ENCODE results near the gene ZBTB46. TPM values are rescaled to one million over a fixed set of nuclear protein-coding genes. Genes with fewer than 3 reads are reported as not detected.

The ZBTB46 gene
- total and polyA plus RNA-seq, 2 experiments from 2014 or later, result 2.0 to 4.0 TPM

GRCh38 chr20:63831646-63831992, 555 bp upstream of the ZBTB46 start:
- 4% methylated on average over 22 of the region's 55 CpGs for WGBS (ENCODE audit: low lambda C conversion rate, missing lambda C conversion rate)
- no peak for TF ChIP-seq EZH2 (IDR thresholded peaks at IDR 0.05; ENCODE audit: borderline replicate concordance)
- TF ChIP-seq EZH2phosphoT487 (IDR thresholded peaks at IDR 0.05; ENCODE audit: low read depth, severe bottlenecking, unreplicated experiment), result no peak
- no peak for TF ChIP-seq CTCF (IDR thresholded peaks at IDR 0.05; ENCODE audit: poor library complexity)
- Histone ChIP-seq H3K9me2 (replicated peaks; ENCODE audit: insufficient read depth) (no peaks in the 10 kb centered on the region), H4K20me1 (ENCODE audit: insufficient read depth, poor library complexity, severe bottlenecking) (no peaks in the 10 kb centered on the region), H3K79me2 (peaks cover 15% of the 10 kb centered on the region), H3K4me1 (ENCODE audit: insufficient read depth) (peaks cover 15% of the 10 kb centered on the region), H3K27ac (no peak overlapping the region), H3K4me2 (peak overlapping the region; percentile 89), H3K4me3 (peak overlapping the region; percentile 21), H3K36me3 (replicated peaks; ENCODE audit: insufficient read depth, low read depth) (no peaks in the 10 kb centered on the region), H3K9me3 (ENCODE audit: low read depth) (no peaks in the 10 kb centered on the region), H2AFZ (peak overlapping the region; percentile 45), H3K27me3 (peaks cover 17% of the 10 kb centered on the region)
- DNase-seq (ENCODE audit: low spot score), result no peak

- WGBS (ENCODE audit: low lambda C conversion rate, missing lambda C conversion rate), result under 1% methylated on average over 49 of the region's 99 CpGs
- Histone ChIP-seq H3K4me1 (ENCODE audit: insufficient read depth) (peaks cover 15% of the 10 kb centered on the region), H2AFZ (peak overlapping the region; percentile 60), H3K27ac (no peak overlapping the region), H3K9me2 (replicated peaks; ENCODE audit: insufficient read depth) (no peaks in the 10 kb centered on the region), H4K20me1 (ENCODE audit: insufficient read depth, poor library complexity, severe bottlenecking) (no peaks in the 10 kb centered on the region), H3K36me3 (replicated peaks; ENCODE audit: insufficient read depth, low read depth) (no peaks in the 10 kb centered on the region), H3K4me3 (peak overlapping the region; percentile 59), H3K27me3 (peaks cover 17% of the 10 kb centered on the region), H3K79me2 (peaks cover 15% of the 10 kb centered on the region), H3K9me3 (ENCODE audit: low read depth) (no peaks in the 10 kb centered on the region), H3K4me2 (peak overlapping the region; percentile 87)
- DNase-seq (ENCODE audit: low spot score), result peak; percentile 38
- TF ChIP-seq EZH2 (IDR thresholded peaks at IDR 0.05; ENCODE audit: borderline replicate concordance) (peak; percentile 68), EZH2phosphoT487 (IDR thresholded peaks at IDR 0.05; ENCODE audit: low read depth, severe bottlenecking, unreplicated experiment) (no peak)
These were observed 874 bp downstream of the ZBTB46 start for GRCh38 chr20:63829945-63830835.

GRCh38 chr20:63829603-63829944, 1.5 kb downstream of the ZBTB46 start:
- H3K4me2 ChIP-seq, result peak overlapping the region; percentile 87
- peaks cover 12% of the 10 kb centered on the region for H3K4me1 ChIP-seq (ENCODE audit: insufficient read depth)
- peaks cover 15% of the 10 kb centered on the region for H3K79me2 ChIP-seq
- peak overlapping the region; percentile 60 for H2AFZ ChIP-seq
- no peaks in the 10 kb centered on the region for H4K20me1 ChIP-seq (ENCODE audit: insufficient read depth, poor library complexity, severe bottlenecking)
- H3K27me3 ChIP-seq, result peaks cover 17% of the 10 kb centered on the region
- no peaks in the 10 kb centered on the region for H3K9me3 ChIP-seq (ENCODE audit: low read depth)
- no peak for DNase-seq (ENCODE audit: low spot score)
- no peaks in the 10 kb centered on the region for H3K9me2 ChIP-seq (replicated peaks; ENCODE audit: insufficient read depth)
- no peak overlapping the region for H3K27ac ChIP-seq
- 20% methylated on average over 10 of the region's 10 CpGs for WGBS (ENCODE audit: low lambda C conversion rate, missing lambda C conversion rate)
- no peaks in the 10 kb centered on the region for H3K36me3 ChIP-seq (replicated peaks; ENCODE audit: insufficient read depth, low read depth)
- TF ChIP-seq CTCF (IDR thresholded peaks at IDR 0.05; ENCODE audit: poor library complexity) (no peak), EZH2 (IDR thresholded peaks at IDR 0.05; ENCODE audit: borderline replicate concordance) (no peak), EZH2phosphoT487 (IDR thresholded peaks at IDR 0.05; ENCODE audit: low read depth, severe bottlenecking, unreplicated experiment) (no peak)
- H3K4me3 ChIP-seq, result peak overlapping the region; percentile 59

- Histone ChIP-seq H3K9me2 (replicated peaks; ENCODE audit: insufficient read depth) (no peaks in the 10 kb centered on the region), H3K4me1 (ENCODE audit: insufficient read depth) (peaks cover 6% of the 10 kb centered on the region), H3K4me2 (peak overlapping the region; percentile 87), H3K27me3 (peaks cover 17% of the 10 kb centered on the region), H3K4me3 (no peak overlapping the region), H4K20me1 (ENCODE audit: insufficient read depth, poor library complexity, severe bottlenecking) (no peaks in the 10 kb centered on the region), H3K9me3 (ENCODE audit: low read depth) (no peaks in the 10 kb centered on the region), H3K36me3 (replicated peaks; ENCODE audit: insufficient read depth, low read depth) (no peaks in the 10 kb centered on the region), H3K79me2 (peaks cover 15% of the 10 kb centered on the region), H2AFZ (no peak overlapping the region), H3K27ac (no peak overlapping the region)
- no peak for DNase-seq (ENCODE audit: low spot score)
- no peak for TF ChIP-seq EZH2 (IDR thresholded peaks at IDR 0.05; ENCODE audit: borderline replicate concordance)
- no peak for TF ChIP-seq CTCF (IDR thresholded peaks at IDR 0.05; ENCODE audit: poor library complexity)
- TF ChIP-seq EZH2phosphoT487 (IDR thresholded peaks at IDR 0.05; ENCODE audit: low read depth, severe bottlenecking, unreplicated experiment), result no peak
- 67% methylated on average over 10 of the region's 10 CpGs for WGBS (ENCODE audit: low lambda C conversion rate, missing lambda C conversion rate)
These were observed 2.1 kb downstream of the ZBTB46 start for GRCh38 chr20:63828951-63829350.

Measured in hepatocyte (in vitro differentiated cells).